Endothelial cell (in vitro differentiated cells): Measurements from ENCODE around the gene NINJ1. TPM values are rescaled to one million over a fixed set of nuclear protein-coding genes. Genes with fewer than 3 reads are reported as not detected.

Experiments used
- DNase-seq: peaks from one replicate; pipeline ENCODE4 v3.0.0; 2021; ENCODE audit warnings: low spot score
- H3K27ac Mint-ChIP-seq: one replicate; pipeline ENCODE4 v1.8.0; 2021; ENCODE audit warnings: mixed read lengths, inconsistent platforms; ENCODE audit not compliant: unreplicated experiment
- H3K27me3 Mint-ChIP-seq: one replicate; pipeline ENCODE4 v1.8.0; 2021; ENCODE audit warnings: mild to moderate bottlenecking, moderate library complexity, mixed read lengths, inconsistent platforms; ENCODE audit not compliant: unreplicated experiment
- H3K36me3 Mint-ChIP-seq: one replicate; pipeline ENCODE4 v1.8.0; 2021; ENCODE audit warnings: mild to moderate bottlenecking, low read depth, mixed read lengths, inconsistent platforms; ENCODE audit not compliant: unreplicated experiment
- H3K4me1 Mint-ChIP-seq: one replicate; pipeline ENCODE4 v1.8.0; 2021; ENCODE audit warnings: mild to moderate bottlenecking, mixed read lengths, inconsistent platforms; ENCODE audit not compliant: unreplicated experiment
- H3K4me3 Mint-ChIP-seq: one replicate; pipeline ENCODE4 v1.8.0; 2021; ENCODE audit warnings: mild to moderate bottlenecking, mixed read lengths, inconsistent platforms; ENCODE audit not compliant: unreplicated experiment
- H3K9me3 Mint-ChIP-seq: one replicate; pipeline ENCODE4 v1.8.0; 2021; ENCODE audit warnings: mixed read lengths, inconsistent platforms; ENCODE audit not compliant: unreplicated experiment
- total RNA-seq: library from RNA; stranded (reverse); fragmentation: NEBNext Ultra II Directional; extraction: Animal tissue kit (Norgen Biotek cat#: 25700); gene quantifications from one replicate; pipeline ENCODE4 v1.2.1, GENCODE V29; 2021; ENCODE audit not compliant: unreplicated experiment
- TF ChIP-seq, protein P1 (sequence below): fragments of 200-600 bp; sonication (generic); IDR thresholded peaks from one replicate; pipeline ENCODE4 v1.5.0; 2021; ENCODE audit warnings: antibody characterized with exemption; ENCODE audit not compliant: unreplicated experiment

Gene NINJ1
- total RNA-seq, 1 donor from 2014 or later, result 34.2 TPM

DNA sequence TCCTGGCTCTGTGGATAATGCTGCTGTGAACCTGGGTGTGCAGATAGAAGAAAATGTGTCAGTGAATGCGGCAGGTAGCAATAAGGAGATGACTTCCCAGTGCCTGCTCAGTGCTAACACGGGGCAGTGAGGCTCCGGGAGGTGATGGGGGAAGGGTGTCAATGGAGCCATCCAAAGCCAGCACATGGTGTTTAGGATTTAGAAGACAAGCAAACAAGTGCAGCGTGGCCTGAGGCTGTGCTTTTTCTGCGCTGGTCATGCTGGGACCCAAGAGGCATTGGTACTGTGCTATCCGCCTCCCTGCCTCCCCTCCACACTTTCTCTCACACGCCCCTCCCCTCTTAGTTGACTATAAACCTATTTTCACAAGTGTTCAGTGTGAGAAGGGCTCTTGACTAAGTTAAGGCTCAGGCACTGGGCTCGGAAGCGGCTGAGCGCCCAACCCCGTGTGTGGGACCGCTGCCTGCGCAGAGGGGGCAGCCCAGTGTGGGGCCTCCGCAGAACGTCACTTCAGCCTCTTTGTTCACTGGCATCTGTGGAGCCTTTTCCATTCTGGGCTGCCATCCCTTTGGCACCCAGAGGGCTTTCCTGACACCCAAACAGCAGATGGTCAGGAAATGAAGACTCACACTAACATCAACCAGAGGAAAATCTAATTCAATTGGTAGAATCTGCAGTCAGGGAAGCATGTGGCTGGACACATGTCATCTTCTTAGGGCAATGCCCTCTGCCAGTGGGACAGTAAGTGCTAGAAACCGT, 21.8 kb upstream of the NINJ1 start:
- Mint-ChIP-seq H3K9me3 (no peaks in the 10 kb centered on the region), H3K4me3 (no peak overlapping the region), H3K27me3 (peaks cover 2% of the 10 kb centered on the region), H3K27ac (no peak overlapping the region), H3K36me3 (no peaks in the 10 kb centered on the region), H3K4me1 (no peaks in the 10 kb centered on the region)
- DNase-seq, result no peak
- TF ChIP-seq, protein P1, sequence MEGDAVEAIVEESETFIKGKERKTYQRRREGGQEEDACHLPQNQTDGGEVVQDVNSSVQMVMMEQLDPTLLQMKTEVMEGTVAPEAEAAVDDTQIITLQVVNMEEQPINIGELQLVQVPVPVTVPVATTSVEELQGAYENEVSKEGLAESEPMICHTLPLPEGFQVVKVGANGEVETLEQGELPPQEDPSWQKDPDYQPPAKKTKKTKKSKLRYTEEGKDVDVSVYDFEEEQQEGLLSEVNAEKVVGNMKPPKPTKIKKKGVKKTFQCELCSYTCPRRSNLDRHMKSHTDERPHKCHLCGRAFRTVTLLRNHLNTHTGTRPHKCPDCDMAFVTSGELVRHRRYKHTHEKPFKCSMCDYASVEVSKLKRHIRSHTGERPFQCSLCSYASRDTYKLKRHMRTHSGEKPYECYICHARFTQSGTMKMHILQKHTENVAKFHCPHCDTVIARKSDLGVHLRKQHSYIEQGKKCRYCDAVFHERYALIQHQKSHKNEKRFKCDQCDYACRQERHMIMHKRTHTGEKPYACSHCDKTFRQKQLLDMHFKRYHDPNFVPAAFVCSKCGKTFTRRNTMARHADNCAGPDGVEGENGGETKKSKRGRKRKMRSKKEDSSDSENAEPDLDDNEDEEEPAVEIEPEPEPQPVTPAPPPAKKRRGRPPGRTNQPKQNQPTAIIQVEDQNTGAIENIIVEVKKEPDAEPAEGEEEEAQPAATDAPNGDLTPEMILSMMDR, result no peak

DNA sequence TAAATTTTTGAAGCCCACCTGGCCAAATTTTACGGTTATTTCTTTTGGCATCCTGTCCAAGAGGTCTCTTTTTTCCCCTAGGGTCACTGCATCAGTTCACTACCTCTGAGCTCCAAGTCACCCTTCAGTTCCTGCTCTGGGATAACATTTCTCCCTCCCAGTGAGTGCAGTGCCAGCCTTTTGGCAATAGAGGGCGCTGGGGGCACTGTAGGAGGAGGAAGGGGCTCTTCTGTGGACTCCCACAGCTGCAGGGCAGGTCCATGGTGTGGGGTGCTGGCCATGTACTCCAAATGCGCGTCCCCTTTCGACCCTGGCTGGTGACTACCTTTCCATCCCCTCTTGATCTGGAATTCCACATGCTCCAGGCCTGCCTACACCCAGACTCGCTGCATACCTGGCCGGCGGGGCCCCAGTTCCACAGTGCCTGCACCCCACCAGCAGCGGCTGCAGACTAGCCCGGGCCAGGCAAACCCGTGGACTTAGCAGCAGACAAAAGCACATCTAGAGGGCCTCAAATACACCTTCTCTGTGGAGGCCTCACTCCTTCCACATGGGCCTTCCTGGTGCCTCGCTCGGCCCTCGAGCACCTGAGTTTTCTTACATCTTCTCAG, 20.3 kb upstream of the NINJ1 start:
- Mint-ChIP-seq H3K36me3 (no peaks in the 10 kb centered on the region), H3K27ac (no peak overlapping the region), H3K4me1 (no peaks in the 10 kb centered on the region), H3K4me3 (no peak overlapping the region), H3K27me3 (no peaks in the 10 kb centered on the region), H3K9me3 (no peaks in the 10 kb centered on the region)
- TF ChIP-seq, protein P1, result peak; percentile 79
- peak; percentile 81 for DNase-seq

DNA sequence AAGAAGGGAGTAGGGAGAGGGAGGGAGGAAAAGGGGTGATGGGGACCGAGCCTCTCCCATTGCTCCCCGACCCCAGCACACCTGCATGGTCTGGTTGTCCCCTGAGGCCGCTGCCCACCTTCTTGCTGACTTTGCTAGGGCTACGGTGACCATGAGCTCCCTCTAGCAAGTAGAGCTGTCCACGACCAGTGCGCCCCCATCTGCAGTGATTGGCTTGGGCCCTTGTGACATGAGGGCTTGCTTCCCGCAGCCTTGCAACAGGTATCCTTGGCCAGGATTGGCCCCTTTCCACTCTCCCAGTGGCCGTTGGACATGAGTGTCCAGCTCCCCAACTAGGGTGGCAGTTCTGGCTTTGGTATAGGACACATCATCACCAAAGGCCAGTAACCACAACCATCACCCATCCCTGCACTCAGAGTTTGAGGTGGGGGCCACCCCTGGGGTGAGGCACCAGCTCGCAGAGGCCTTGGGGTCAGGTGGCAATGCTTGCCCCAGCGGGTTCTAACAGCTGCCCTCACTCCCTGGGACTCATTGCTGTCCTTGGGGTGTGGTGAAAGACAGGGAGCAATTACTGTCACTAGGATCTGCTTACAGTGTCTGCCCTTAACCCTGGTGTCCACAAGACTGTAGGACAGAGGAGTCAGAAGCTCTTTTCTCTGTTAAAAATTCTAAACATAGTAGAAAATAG, 17.2 kb upstream of the NINJ1 start:
- Mint-ChIP-seq H3K27me3 (peaks cover 1% of the 10 kb centered on the region), H3K27ac (no peak overlapping the region), H3K4me3 (no peak overlapping the region), H3K4me1 (no peaks in the 10 kb centered on the region), H3K9me3 (no peaks in the 10 kb centered on the region), H3K36me3 (no peaks in the 10 kb centered on the region)
- no peak for DNase-seq
- TF ChIP-seq, protein P1, result no peak

DNA sequence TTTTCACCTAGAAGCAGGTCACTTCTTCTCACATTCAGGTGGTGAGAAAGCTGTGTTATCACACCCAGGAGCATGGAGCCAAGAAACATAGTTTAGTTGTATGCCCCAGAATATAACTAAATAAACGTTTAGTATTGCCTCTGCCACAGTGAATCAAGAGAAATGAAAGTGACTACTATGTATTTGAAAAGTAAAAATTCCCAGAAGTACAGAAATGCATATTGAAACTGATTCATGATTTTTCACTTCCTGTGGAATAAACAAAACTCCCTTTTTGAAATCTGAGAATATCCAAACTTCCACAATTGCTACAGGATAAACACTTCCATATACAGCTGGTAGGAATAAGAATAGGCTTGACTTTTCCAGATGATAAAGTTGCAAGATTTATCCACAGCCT, 15.3 kb upstream of the NINJ1 start:
- no peaks in the 10 kb centered on the region for H3K9me3 Mint-ChIP-seq
- peaks cover 1% of the 10 kb centered on the region for H3K27me3 Mint-ChIP-seq
- peaks cover 2% of the 10 kb centered on the region for H3K4me1 Mint-ChIP-seq
- no peak for DNase-seq
- TF ChIP-seq, protein P1, result no peak
- no peaks in the 10 kb centered on the region for H3K36me3 Mint-ChIP-seq
- H3K27ac Mint-ChIP-seq, result no peak overlapping the region
- H3K4me3 Mint-ChIP-seq, result no peak overlapping the region

DNA sequence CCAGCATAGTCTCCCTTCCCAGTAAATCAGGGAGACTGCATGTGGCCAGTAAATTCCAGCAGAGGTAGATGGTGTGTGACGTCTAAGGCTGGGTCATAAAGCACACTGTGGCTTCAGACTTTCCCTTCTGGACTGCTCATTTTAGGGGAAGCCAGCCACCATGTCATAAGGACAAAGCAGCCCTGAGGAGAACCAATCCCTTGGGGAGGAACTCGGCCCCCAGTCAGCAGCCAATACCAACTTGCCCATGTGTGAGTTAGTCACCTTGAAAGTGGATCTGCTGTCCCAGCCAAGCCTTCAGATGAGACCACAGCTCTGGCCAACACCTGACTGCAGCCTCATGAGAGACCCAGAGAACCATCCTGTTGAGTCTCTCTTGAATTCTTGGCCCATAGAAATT, 14.7 kb upstream of the NINJ1 start:
- Mint-ChIP-seq H3K27ac (no peak overlapping the region), H3K4me1 (peaks cover 4% of the 10 kb centered on the region), H3K27me3 (peaks cover 1% of the 10 kb centered on the region), H3K9me3 (no peaks in the 10 kb centered on the region), H3K36me3 (no peaks in the 10 kb centered on the region), H3K4me3 (no peak overlapping the region)
- no peak for DNase-seq
- TF ChIP-seq, protein P1, result no peak
